ENCODE measurements around the gene SFI1. TPM values are rescaled to one million over a fixed set of nuclear protein-coding genes. Genes with fewer than 3 reads are reported as not detected.

The SFI1 gene
- total RNA-seq, 4 donors from 2014 or later: 55.3 to 157 (median 90.1) TPM

- WGBS, 2 donors (ENCODE audit: low coverage in 1 of 2): 96% methylated on average over 5 of the region's 5 CpGs; no CpG with 5 or more reads in 1 of the 2 donors
- Histone ChIP-seq H3K4me1 (no peaks in the 10 kb centered on the region), H3K36me3 (peaks cover 0 to 16% (median 5%) of the 10 kb centered on the region in 4 donors), H3K27me3 (no peaks in the 10 kb centered on the region), H3K4me3 (no peak overlapping the region), H3K9me3 (no peaks in the 10 kb centered on the region), H3K27ac (no peak overlapping the region)
- TF ChIP-seq POLR2A (IDR thresholded peaks at IDR 0.05) (no peak), EP300 (IDR thresholded peaks at IDR 0.05; ENCODE audit: low read depth) (no peak), POLR2AphosphoS5 (IDR thresholded peaks at IDR 0.05) (no peak), CTCF (IDR thresholded peaks at IDR 0.05) (no peak)
- in situ Hi-C loops (cut with MboI; ENCODE audit: low pct_ligation_motif_present in 1 of 4, low pct_unique_long_range_greater_than_20kb in 1 of 4, low sequenced_read_pairs in 3 of 4) (no loop called here), intact Hi-C loops (cut with DNase I; ENCODE audit: low total_unique reads) (loop anchor here (5.0 kb wide), 1 partner anchor 299 kb away; no protein-coding TSS in a partner anchor)
- no peak for DNase-seq
Observed at GRCh38 chr22:31578171-31578570, 81.8 kb downstream of the SFI1 start.

DNA sequence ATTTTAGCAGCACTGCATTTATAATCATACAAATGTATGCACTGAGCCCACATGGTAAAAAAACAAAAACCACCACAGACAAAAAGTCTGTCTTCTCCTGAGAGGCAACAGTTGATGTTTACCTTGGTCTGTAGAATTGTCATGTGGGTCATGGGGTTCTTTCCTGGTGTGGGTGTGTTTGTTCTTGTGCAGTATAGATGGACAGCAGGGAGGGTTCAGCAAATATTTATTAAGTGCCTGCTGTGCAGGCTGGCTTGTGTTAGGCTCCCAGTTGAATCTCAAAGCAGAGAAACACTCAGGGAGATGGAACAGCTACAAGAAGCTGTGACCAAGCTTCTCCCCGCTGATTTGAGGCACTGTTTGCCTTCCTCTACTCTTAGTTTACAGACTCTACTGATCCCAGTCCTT, 83.5 kb downstream of the SFI1 start:
- Histone ChIP-seq H3K27ac (no peak overlapping the region), H3K36me3 (peaks cover 0 to 12% (median 3%) of the 10 kb centered on the region in 4 donors), H3K4me3 (no peak overlapping the region), H3K4me1 (no peaks in the 10 kb centered on the region), H3K27me3 (no peaks in the 10 kb centered on the region), H3K9me3 (no peaks in the 10 kb centered on the region)
- WGBS, 2 donors (ENCODE audit: low coverage in 1 of 2): 79 to 80% methylated on average over 1 of the region's 1 CpG
- in situ Hi-C loops (cut with MboI; ENCODE audit: low pct_ligation_motif_present in 1 of 4, low pct_unique_long_range_greater_than_20kb in 1 of 4, low sequenced_read_pairs in 3 of 4): no loop called here
- TF ChIP-seq CTCF (IDR thresholded peaks at IDR 0.05) (no peak), EP300 (IDR thresholded peaks at IDR 0.05; ENCODE audit: low read depth) (no peak), POLR2A (IDR thresholded peaks at IDR 0.05) (no peak), POLR2AphosphoS5 (IDR thresholded peaks at IDR 0.05) (no peak)
- no peak for DNase-seq
- intact Hi-C loops (cut with DNase I; ENCODE audit: low total_unique reads): loop anchor here (5.0 kb wide), 1 partner anchor 297 kb away; no protein-coding TSS in a partner anchor

- Histone ChIP-seq H3K27me3 (no peaks in the 10 kb centered on the region), H3K4me1 (no peaks in the 10 kb centered on the region), H3K27ac (no peak overlapping the region), H3K36me3 (peaks cover 0 to 19% (median 3%) of the 10 kb centered on the region in 4 donors), H3K9me3 (no peaks in the 10 kb centered on the region), H3K4me3 (no peak overlapping the region)
- 91 to 100% methylated on average over 1 to 3 of the region's 3 CpGs for WGBS, 2 donors (ENCODE audit: low coverage in 1 of 2)
- intact Hi-C loops (cut with DNase I; ENCODE audit: low total_unique reads) (no loop called here), in situ Hi-C loops (cut with MboI; ENCODE audit: low pct_ligation_motif_present in 1 of 4, low pct_unique_long_range_greater_than_20kb in 1 of 4, low sequenced_read_pairs in 3 of 4) (no loop called here)
- no peak for TF ChIP-seq EP300 (IDR thresholded peaks at IDR 0.05; ENCODE audit: low read depth)
- no peak for TF ChIP-seq POLR2AphosphoS5 (IDR thresholded peaks at IDR 0.05)
- TF ChIP-seq CTCF (IDR thresholded peaks at IDR 0.05): no peak
- TF ChIP-seq POLR2A (IDR thresholded peaks at IDR 0.05): no peak
- DNase-seq: no peak
Observed at GRCh38 chr22:31583861-31584485, 87.6 kb downstream of the SFI1 start.

GRCh38 chr22:31584804-31585160, 88.4 kb downstream of the SFI1 start:
- no peak overlapping the region for H3K4me3 ChIP-seq
- H3K27me3 ChIP-seq: no peaks in the 10 kb centered on the region
- intact Hi-C loops (cut with DNase I; ENCODE audit: low total_unique reads) (no loop called here), in situ Hi-C loops (cut with MboI; ENCODE audit: low pct_ligation_motif_present in 1 of 4, low pct_unique_long_range_greater_than_20kb in 1 of 4, low sequenced_read_pairs in 3 of 4) (no loop called here)
- DNase-seq: no peak
- no peak for TF ChIP-seq EP300 (IDR thresholded peaks at IDR 0.05; ENCODE audit: low read depth)
- TF ChIP-seq POLR2AphosphoS5 (IDR thresholded peaks at IDR 0.05): no peak
- no peak for TF ChIP-seq CTCF (IDR thresholded peaks at IDR 0.05)
- no peak for TF ChIP-seq POLR2A (IDR thresholded peaks at IDR 0.05)
- H3K9me3 ChIP-seq: no peaks in the 10 kb centered on the region
- no peak overlapping the region for H3K27ac ChIP-seq
- peaks cover 0 to 3% (median 0%) of the 10 kb centered on the region in 4 donors for H3K4me1 ChIP-seq
- H3K36me3 ChIP-seq: peaks cover 0 to 19% (median 3%) of the 10 kb centered on the region in 4 donors
- WGBS, 2 donors (ENCODE audit: low coverage in 1 of 2): 90 to 93% methylated on average over 5 of the region's 5 CpGs

Data from transverse colon (tissue), 4 donors.